OCI-LY7 (cell line): ENCODE measurements around the gene SOX5.

Source experiments
- EZH2phosphoT487 ChIP-seq: fragments of 200-600 bp; sonication (generic); IDR thresholded peaks from 2 replicates; pipeline ENCODE4 v1.6.1; 2018; ENCODE audit warnings: low read depth, borderline replicate concordance, mild to moderate bottlenecking, mixed run types, antibody characterized with exemption, low read length, moderate library complexity, mixed read lengths
- TF ChIP-seq, protein P1 (sequence below): fragments of 200-600 bp; sonication (generic); conservative IDR thresholded peaks from 2 replicates; pipeline ENCODE4 v1.5.1; 2014; ENCODE audit warnings: mild to moderate bottlenecking, antibody characterized with exemption, low read length, moderate library complexity, mixed read lengths

GRCh38 chr12:23559268-23559753, 390.2 kb downstream of the SOX5 start:
- no peak for TF ChIP-seq EZH2phosphoT487
- TF ChIP-seq, protein P1, sequence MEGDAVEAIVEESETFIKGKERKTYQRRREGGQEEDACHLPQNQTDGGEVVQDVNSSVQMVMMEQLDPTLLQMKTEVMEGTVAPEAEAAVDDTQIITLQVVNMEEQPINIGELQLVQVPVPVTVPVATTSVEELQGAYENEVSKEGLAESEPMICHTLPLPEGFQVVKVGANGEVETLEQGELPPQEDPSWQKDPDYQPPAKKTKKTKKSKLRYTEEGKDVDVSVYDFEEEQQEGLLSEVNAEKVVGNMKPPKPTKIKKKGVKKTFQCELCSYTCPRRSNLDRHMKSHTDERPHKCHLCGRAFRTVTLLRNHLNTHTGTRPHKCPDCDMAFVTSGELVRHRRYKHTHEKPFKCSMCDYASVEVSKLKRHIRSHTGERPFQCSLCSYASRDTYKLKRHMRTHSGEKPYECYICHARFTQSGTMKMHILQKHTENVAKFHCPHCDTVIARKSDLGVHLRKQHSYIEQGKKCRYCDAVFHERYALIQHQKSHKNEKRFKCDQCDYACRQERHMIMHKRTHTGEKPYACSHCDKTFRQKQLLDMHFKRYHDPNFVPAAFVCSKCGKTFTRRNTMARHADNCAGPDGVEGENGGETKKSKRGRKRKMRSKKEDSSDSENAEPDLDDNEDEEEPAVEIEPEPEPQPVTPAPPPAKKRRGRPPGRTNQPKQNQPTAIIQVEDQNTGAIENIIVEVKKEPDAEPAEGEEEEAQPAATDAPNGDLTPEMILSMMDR = no peak
